Activated CD4-positive, alpha-beta memory T cell treated with anti-CD3 and anti-CD28 coated beads, Interleukin-2, amount 10 ng/mL, durations not matched to agents 7 days and 5 days (primary cell): ENCODE measurements around the gene CRADD. TPM values are rescaled to one million over a fixed set of nuclear protein-coding genes. Genes with fewer than 3 reads are reported as not detected.
A peak's percentile ranks its signal among the peaks of the same experiment; 100 is the strongest.
"Not testable (repeated sequence)": the region's sequence is repeated elsewhere in the genome, so short reads cannot be mapped to it uniquely, and the experiment has no call there.

Experiments
- CTCF ChIA-PET: fragments of 350-600 bp; sonication (Branson Sonifier 250); formaldehyde crosslinking; loops from one replicate; lab custom pipeline; 2021; ENCODE audit warnings: antibody characterized with exemption, inconsistent platforms; lab: Charles Lee
- POLR2A ChIA-PET: fragments of 350-600 bp; sonication (Branson Sonifier 250); formaldehyde crosslinking; loops from one replicate; lab custom pipeline; 2021; ENCODE audit warnings: antibody characterized with exemption; lab: Charles Lee
- DNase-seq: peaks from one replicate; pipeline ENCODE4 v3.0.0-alpha.2; 2020
- H3K27ac Mint-ChIP-seq: one replicate; pipeline ENCODE4 v1.8.0; 2021; ENCODE audit warnings: mild to moderate bottlenecking, mixed read lengths
- H3K27me3 Mint-ChIP-seq: one replicate; pipeline ENCODE4 v1.8.0; 2021; ENCODE audit warnings: mixed read lengths
- H3K36me3 Mint-ChIP-seq: one replicate; pipeline ENCODE4 v1.8.0; 2021; ENCODE audit warnings: low read depth, mixed read lengths
- H3K4me1 Mint-ChIP-seq: one replicate; pipeline ENCODE4 v1.8.0; 2021; ENCODE audit warnings: mixed read lengths
- H3K4me3 Mint-ChIP-seq: one replicate; pipeline ENCODE4 v1.8.0; 2021; ENCODE audit warnings: mild to moderate bottlenecking, mixed read lengths
- H3K9me3 Mint-ChIP-seq: one replicate; pipeline ENCODE4 v1.8.0; 2021; ENCODE audit warnings: mixed read lengths
- total RNA-seq, 2 experiments: library from RNA; stranded (reverse); gene quantifications; one replicate each; pipeline ENCODE4 v1.2.3, GENCODE V29; 2021

Gene CRADD
- total RNA-seq, 2 experiments from 2014 or later: 12.7 to 14.1 TPM

GRCh38 chr12:93786656-93787397 is 109.7 kb downstream of the CRADD start:
- Mint-ChIP-seq H3K4me3 (no peak overlapping the region), H3K36me3 (peaks cover 7% of the 10 kb centered on the region), H3K9me3 (peaks cover 3% of the 10 kb centered on the region), H3K27ac (no peak overlapping the region), H3K4me1 (peaks cover 46% of the 10 kb centered on the region), H3K27me3 (no peaks in the 10 kb centered on the region)
- no peak for DNase-seq
- POLR2A ChIA-PET: no interaction called here
- CTCF ChIA-PET: no interaction called here

GRCh38 chr12:93788853-93789252 is 111.7 kb downstream of the CRADD start:
- Mint-ChIP-seq H3K27ac (no peak overlapping the region), H3K4me1 (peaks cover 40% of the 10 kb centered on the region)
- POLR2A ChIA-PET: no interaction called here

GRCh38 chr12:93789767-93790166 is 112.6 kb downstream of the CRADD start:
- POLR2A ChIA-PET: interaction anchor here (1.1 kb wide), 1 partner anchor 91 kb away, joined by 3 read pairs; no protein-coding TSS in a partner anchor
- H3K27ac Mint-ChIP-seq: no peak overlapping the region
- CTCF ChIA-PET: interaction anchor here (1.1 to 1.9 kb wide), 4 partner anchors 15 to 312 kb away, joined by 3 to 7 read pairs (median 4); no protein-coding TSS in a partner anchor

More at GRCh38 chr12:93788853-93789252, 111.7 kb downstream of the CRADD start:
- DNase-seq: no peak
- peaks cover 3% of the 10 kb centered on the region for H3K9me3 Mint-ChIP-seq
- no peak overlapping the region for H3K4me3 Mint-ChIP-seq
- no peaks in the 10 kb centered on the region for H3K27me3 Mint-ChIP-seq
- peaks cover 7% of the 10 kb centered on the region for H3K36me3 Mint-ChIP-seq
- CTCF ChIA-PET: interaction anchor here (1.1 to 1.9 kb wide), 3 partner anchors 16 to 313 kb away, joined by 3 to 7 read pairs (median 4); no protein-coding TSS in a partner anchor

DNA sequence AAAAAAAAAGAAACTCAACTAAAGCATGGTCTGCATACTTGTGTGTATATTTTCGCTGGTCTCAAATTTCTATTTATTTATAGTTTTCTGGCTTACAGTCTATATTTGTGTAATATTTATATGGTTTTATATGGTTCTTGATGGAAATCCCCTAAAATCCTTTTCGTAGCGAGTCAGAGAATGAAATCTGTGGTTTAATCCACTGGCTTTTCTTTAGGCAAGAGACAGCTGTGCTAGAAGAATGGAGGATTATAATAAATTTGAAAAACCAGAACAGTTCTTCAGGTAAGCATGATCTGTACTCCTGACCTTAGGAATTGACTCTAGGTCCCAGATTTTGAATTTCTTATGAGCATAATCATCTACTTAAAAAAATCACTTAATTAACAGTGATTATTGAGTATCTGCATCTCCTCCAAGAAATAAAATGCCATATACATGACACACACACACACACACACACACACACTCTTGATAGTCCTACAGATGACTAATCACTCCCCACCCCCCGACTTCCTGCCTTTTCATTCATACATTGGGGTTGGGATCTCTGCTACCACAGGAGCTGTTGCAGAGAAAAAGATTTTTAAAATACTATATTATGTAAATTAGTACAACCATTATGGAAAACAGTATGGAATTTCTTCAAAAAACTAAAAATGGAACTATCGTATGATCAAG is 113.4 kb downstream of the CRADD start:
- POLR2A ChIA-PET: interaction anchor here (1.1 kb wide), 1 partner anchor 90 kb away, joined by 3 read pairs; no protein-coding TSS in a partner anchor
- peak; percentile 23 for DNase-seq
- H3K27me3 Mint-ChIP-seq: no peaks in the 10 kb centered on the region
- H3K36me3 Mint-ChIP-seq: peaks cover 7% of the 10 kb centered on the region
- peaks cover 3% of the 10 kb centered on the region for H3K9me3 Mint-ChIP-seq
- no peak overlapping the region for H3K27ac Mint-ChIP-seq
- H3K4me3 Mint-ChIP-seq: no peak overlapping the region
- CTCF ChIA-PET: interaction anchor here (1.3 to 1.9 kb wide), 3 partner anchors 61 to 312 kb away, joined by 3 to 7 read pairs (median 5); no protein-coding TSS in a partner anchor
- H3K4me1 Mint-ChIP-seq: peaks cover 22% of the 10 kb centered on the region

More at GRCh38 chr12:93789767-93790166, 112.6 kb downstream of the CRADD start:
- H3K9me3 Mint-ChIP-seq: peaks cover 3% of the 10 kb centered on the region
- no peak for DNase-seq
- H3K36me3 Mint-ChIP-seq: peaks cover 7% of the 10 kb centered on the region
- no peaks in the 10 kb centered on the region for H3K27me3 Mint-ChIP-seq
- H3K4me1 Mint-ChIP-seq: peaks cover 31% of the 10 kb centered on the region
- H3K4me3 Mint-ChIP-seq: no peak overlapping the region

DNA sequence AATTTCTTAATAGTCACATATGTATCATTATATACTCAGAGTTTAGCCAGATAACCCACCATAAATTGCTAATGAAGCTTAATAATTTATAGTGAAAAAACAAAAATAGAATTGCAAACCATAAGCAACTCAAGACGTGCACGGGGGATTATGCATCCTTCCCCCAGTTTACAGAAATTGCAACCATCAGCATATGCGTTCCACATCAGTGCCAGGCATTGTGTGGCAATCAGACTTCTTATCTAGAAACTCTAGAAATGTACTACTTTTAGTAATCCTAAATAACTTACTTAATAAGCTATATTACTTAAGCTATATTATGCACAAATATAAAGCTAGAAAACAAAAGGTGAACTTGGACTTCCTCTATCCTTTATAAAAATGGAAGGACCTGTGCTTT is 115.8 kb downstream of the CRADD start:
- DNase-seq: no peak
- H3K4me1 Mint-ChIP-seq: peaks cover 20% of the 10 kb centered on the region
- ChIA-PET POLR2A (no interaction called here), CTCF (interaction anchor here (1.0 kb wide), 1 partner anchor 309 kb away, joined by 3 read pairs; no protein-coding TSS in a partner anchor)
- peaks cover 5% of the 10 kb centered on the region for H3K36me3 Mint-ChIP-seq
- no peaks in the 10 kb centered on the region for H3K27me3 Mint-ChIP-seq
- H3K4me3 Mint-ChIP-seq: no peak overlapping the region
- H3K27ac Mint-ChIP-seq: no peak overlapping the region
- peaks cover 2% of the 10 kb centered on the region for H3K9me3 Mint-ChIP-seq

- Mint-ChIP-seq H3K9me3 (no peaks in the 10 kb centered on the region), H3K4me1 (peaks cover 25% of the 10 kb centered on the region), H3K4me3 (no peak overlapping the region), H3K27me3 (no peaks in the 10 kb centered on the region), H3K27ac (no peak overlapping the region), H3K36me3 (peaks cover 1% of the 10 kb centered on the region)
- ChIA-PET POLR2A (no interaction called here), CTCF (no interaction called here)
- no peak for DNase-seq
Measured at GRCh38 chr12:93793983-93794382, 116.8 kb downstream of the CRADD start.

- POLR2A ChIA-PET: no interaction called here
- H3K36me3 Mint-ChIP-seq: peaks cover 4% of the 10 kb centered on the region
- CTCF ChIA-PET: no interaction called here
- no peaks in the 10 kb centered on the region for H3K27me3 Mint-ChIP-seq
- H3K27ac Mint-ChIP-seq: no peak overlapping the region
- DNase-seq: no peak
- no peaks in the 10 kb centered on the region for H3K9me3 Mint-ChIP-seq
- peaks cover 22% of the 10 kb centered on the region for H3K4me1 Mint-ChIP-seq
- H3K4me3 Mint-ChIP-seq: no peak overlapping the region
Measured at GRCh38 chr12:93794738-93795137, 117.6 kb downstream of the CRADD start.

DNA sequence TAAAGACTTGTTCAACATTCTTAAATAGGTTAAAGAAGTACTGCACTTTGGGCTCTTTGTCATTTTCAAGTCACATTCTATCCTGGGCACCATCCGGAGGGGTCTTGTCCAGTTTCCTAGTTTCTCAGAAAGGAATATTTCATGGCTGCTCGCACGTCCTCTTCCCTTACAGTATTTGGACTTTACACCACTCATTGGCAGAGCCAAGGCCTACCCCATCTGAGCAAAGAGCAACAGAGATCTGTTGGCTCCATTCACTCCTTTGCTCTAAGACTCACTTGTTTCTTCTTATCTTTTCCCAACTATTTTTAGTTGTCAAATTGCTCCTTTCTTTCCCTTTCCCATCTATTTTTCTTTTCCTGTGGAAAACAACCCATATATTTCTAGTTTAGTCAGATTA is 118.2 kb downstream of the CRADD start:
- Mint-ChIP-seq H3K27ac (no peak overlapping the region), H3K4me1 (peaks cover 18% of the 10 kb centered on the region), H3K9me3 (no peaks in the 10 kb centered on the region), H3K36me3 (peaks cover 4% of the 10 kb centered on the region), H3K27me3 (no peaks in the 10 kb centered on the region), H3K4me3 (no peak overlapping the region)
- CTCF ChIA-PET: no interaction called here
- POLR2A ChIA-PET: no interaction called here
- DNase-seq: no peak

GRCh38 chr12:93796729-93797128 is 119.6 kb downstream of the CRADD start:
- Mint-ChIP-seq H3K4me1 (peaks cover 12% of the 10 kb centered on the region), H3K4me3 (no peak overlapping the region), H3K27ac (no peak overlapping the region), H3K36me3 (peaks cover 4% of the 10 kb centered on the region), H3K9me3 (no peaks in the 10 kb centered on the region), H3K27me3 (no peaks in the 10 kb centered on the region)
- POLR2A ChIA-PET: no interaction called here
- no peak for DNase-seq
- CTCF ChIA-PET: interaction anchor here (0.6 kb wide), 1 partner anchor 184 kb away, joined by 5 read pairs; no protein-coding TSS in a partner anchor

- CTCF ChIA-PET: no interaction called here
- H3K4me1 Mint-ChIP-seq: peaks cover 21% of the 10 kb centered on the region
- H3K27ac Mint-ChIP-seq: no peak overlapping the region
- POLR2A ChIA-PET: no interaction called here
- peaks cover 4% of the 10 kb centered on the region for H3K36me3 Mint-ChIP-seq
- no peak overlapping the region for H3K4me3 Mint-ChIP-seq
- H3K27me3 Mint-ChIP-seq: no peaks in the 10 kb centered on the region
- no peak for DNase-seq
- no peaks in the 10 kb centered on the region for H3K9me3 Mint-ChIP-seq
Measured at GRCh38 chr12:93798279-93799151, 121.3 kb downstream of the CRADD start.

DNA sequence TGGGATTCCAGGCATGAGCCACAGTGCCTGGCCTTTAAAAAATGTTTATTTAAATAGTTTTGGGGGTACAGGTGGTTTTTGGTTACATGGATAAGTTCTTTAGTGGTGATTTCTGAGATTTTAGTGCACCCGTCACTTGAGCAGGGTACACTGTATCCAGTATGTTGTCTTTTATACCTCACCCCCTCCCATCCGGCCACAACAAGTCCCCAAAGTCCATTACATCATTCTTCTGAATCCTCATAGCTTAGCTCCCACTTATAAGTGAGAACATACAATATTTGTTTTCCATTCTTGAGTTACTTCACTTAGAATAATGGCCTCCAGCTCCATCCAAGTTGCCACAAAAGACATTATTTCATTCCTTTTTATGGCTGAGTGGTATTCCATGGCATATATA is 124.5 kb downstream of the CRADD start:
- DNase-seq, H3K27me3 Mint-ChIP-seq, H3K27ac Mint-ChIP-seq, H3K4me3 Mint-ChIP-seq, H3K9me3 Mint-ChIP-seq, H3K36me3 Mint-ChIP-seq, POLR2A ChIA-PET: not testable (repeated sequence)
- CTCF ChIA-PET: interaction anchor here (1.5 kb wide), 1 partner anchor 300 kb away, joined by 3 read pairs; no protein-coding TSS in a partner anchor
- peaks cover 37% of the 10 kb centered on the region for H3K4me1 Mint-ChIP-seq

DNA sequence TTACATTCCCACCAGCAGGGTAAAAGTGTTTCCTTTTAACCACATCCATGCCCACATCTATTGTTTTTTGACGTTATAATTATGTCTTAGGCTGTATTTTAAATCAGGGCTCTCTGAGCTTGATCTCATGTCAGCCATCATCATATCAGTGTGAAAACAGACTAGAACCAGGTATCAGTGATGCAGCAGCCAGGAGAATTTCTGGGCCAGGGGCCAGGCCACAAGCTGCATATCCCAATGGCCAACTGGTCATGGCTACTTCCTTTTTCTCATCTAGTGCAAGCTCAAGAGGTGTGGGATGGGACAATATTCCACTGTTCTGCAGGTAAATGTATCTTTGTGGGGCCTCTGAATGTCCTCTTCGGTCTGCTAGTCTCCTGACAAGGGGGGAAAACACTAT is 125.1 kb downstream of the CRADD start:
- no peak overlapping the region for H3K27ac Mint-ChIP-seq
- ChIA-PET POLR2A (no interaction called here), CTCF (interaction anchor here (1.0 to 1.1 kb wide), 2 partner anchors 298 to 300 kb away, joined by 3 read pairs; no protein-coding TSS in a partner anchor)
- no peaks in the 10 kb centered on the region for H3K27me3 Mint-ChIP-seq
- DNase-seq: no peak
- H3K4me3 Mint-ChIP-seq: no peak overlapping the region
- H3K4me1 Mint-ChIP-seq: peaks cover 41% of the 10 kb centered on the region
- no peaks in the 10 kb centered on the region for H3K9me3 Mint-ChIP-seq
- peaks cover 4% of the 10 kb centered on the region for H3K36me3 Mint-ChIP-seq
